OCI-M1 (cell line): ENCODE results near the gene FILIP1.

Experiments used
- DNase-seq: peaks from one replicate; lab custom pipeline; 2025; lab: John Stamatoyannopoulos, UW

FILIP1 gene

DNA sequence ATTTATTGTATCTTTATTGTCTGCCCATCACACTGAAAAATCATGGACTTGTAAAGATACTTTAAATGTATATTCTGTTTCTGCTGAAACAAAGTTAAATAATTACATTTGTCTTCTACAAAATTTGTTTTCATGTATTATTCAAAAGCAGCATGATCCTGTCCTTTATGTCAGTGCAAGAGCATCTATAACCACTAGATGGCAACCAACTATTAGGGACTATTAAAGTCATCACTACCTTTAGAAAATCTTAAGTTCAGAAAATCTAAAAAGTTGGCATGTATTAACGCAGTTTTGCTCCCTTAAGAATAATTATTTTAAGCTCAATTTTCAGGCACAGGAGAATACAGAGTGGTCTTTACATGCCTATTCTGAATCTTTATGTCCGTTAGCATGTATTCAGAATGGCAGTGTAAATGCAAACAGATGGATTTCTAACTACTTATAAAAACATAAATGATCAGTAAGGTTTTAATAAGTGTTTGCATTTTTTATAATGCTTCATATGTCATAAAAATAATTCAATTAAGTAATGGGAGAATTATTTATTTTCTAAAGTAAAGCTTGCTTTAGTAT is 226.8 kb downstream of the FILIP1 start:
- peak; percentile 74 for DNase-seq

DNA sequence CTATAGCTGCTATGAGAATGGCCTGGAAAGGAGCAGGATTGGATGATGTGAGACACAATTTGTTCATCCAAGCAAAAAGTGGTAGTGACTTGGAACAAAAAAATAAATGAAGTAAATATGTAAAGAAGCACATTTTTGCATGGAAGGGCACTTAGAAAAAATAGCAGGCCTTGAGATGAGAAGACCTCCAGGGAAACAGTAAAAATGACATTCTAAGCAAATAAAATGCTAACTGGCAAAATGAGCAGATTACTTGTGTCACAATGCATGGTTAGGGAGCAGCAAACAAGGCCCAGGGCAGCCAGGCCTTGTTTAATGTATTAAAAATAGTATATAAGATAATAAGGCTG is 230.2 kb downstream of the FILIP1 start:
- no peak for DNase-seq

- no peak for DNase-seq
Measured at GRCh38 chr6:75262716-75263400, 230.7 kb downstream of the FILIP1 start.

GRCh38 chr6:75261299-75261698 is 232.3 kb downstream of the FILIP1 start:
- no peak for DNase-seq

DNA sequence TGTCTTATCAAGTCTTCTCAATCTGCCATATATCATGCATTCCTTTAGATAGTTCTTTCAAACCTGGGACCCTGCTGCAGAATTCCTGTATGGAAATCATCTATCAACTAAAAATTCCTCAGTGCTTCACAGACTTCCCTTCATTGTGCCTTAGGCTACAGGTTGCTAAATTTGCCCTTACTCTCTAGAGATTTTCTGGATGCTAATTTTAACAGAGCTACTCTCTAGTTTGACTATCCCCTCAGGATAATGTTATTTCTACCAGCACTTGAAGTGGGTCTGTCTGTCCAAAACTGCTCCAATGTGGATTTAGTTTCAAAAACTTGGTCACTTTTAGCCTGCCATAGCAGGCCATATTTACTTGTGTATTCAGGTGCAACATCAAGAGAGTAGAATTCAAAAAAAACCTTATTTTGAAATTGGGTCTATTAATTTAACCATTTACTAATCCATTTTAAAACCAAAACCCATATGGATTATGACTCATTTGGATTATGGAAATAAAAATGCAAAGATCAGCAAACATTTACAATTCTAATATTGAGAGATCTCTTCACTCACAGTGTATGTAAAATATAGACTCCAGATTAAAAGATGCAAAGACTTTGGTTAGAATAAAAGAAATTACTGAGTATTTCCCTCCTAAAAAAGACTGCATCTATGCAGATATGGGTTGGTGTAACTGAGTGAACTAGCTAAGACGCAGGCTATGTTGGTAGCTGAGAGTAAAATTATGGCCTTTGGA is 236.1 kb downstream of the FILIP1 start:
- DNase-seq: no peak

DNA sequence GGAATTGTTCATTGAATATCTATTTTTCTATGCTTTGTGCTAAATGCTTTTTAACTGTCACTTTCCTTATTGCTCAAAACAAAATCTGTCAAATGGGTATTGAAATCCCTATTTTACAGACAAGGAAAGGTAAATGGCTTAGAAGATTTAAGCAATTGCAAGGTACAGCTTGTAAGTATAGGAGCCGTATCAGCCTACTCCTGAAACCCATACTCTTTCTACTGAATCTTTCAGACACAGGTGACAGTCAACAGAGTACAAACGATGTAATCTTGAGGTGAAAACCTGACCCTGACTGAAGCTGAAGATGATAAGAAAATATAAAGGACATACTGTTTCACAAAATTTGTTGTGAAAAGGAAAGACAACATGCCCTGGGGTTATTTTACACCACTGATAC is 243.0 kb downstream of the FILIP1 start:
- DNase-seq: no peak

DNA sequence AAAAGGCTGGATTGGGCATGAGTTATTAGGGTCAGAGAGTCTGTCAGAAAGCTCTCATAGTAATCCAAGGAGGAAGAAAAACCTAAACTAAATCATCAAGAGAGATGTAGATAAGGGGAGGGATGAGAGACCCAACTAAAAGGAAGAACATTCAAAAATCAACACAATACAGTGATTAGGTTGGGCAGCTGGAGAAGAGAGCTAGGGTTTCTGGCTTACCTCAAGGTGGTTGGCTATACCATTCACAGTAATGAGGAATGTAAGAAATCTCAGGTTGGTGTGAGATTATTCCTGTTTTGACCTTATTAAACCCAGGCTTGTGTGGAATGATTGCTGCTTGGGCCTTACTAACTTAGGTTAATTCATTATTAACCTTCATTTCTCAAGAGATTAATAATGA is 243.8 kb downstream of the FILIP1 start:
- DNase-seq: no peak

- no peak for DNase-seq
Measured at GRCh38 chr6:75246386-75246785, 247.2 kb downstream of the FILIP1 start.

DNA sequence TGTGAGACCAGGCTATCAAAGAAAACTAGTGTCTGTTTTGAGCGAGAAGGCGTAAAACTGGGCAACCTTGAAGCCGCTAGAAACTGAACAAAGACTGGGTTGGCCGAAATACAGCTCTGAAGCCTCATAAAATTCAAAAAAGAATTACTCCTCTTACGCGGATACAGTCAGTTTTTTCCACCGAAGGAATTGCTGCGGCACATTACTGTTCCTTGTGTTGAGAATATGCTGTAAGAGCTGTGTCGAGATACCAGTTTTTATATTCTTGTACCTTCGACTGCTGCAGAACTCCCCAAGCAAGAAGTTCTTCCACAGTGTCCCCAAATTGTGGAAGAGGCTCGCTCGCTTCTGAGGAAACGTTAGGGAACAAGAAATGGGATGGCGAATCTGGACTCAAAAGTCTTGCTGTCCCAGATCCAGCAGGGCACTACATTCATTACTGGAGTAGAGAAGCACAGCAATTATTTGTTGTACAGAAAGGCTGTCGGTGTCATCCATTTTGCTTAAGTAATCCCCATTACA is 249.5 kb downstream of the FILIP1 start:
- no peak for DNase-seq

DNA sequence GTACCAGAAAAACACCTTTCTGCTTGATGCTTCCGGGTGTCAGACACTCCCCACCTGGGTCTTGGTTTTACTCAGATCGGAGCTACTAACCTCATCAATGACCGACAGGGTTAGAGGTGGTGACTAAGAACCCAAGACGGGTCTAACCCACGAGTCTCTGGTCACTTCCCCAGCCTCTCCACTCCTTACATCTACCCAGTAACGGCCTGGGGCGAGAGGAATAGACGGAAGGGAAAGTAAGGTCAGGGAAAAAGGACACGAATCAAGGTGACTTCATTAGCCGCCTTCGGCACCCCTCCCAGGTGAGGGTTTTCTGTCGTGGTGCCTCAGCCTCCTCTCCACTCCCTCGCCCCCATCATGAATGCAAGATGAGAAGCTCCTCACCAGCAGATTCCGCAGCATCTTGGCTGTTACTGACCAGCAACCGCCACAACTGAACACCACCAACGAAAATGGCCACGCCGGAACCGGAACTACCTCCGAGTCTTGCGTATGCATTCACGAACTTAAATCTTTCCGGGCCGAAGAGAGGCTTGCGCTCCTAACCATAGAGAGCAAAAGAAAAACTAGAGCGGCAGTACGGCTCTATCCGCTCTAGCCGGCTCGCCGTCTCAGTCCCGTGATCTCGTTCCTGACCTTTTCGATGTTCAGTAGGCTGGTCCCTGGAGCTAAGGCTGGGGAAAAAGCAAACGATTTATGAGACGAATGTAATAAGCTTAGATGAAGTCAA is 250.1 kb downstream of the FILIP1 start, which contains the start of gene COX7A2:
TSS of gene COX7A2 (minus strand) at position 469 of the 730 bp plus-strand sequence. CDS start at position 402, 67 bp downstream.
- peak; percentile 99 for DNase-seq
